ENCODE measurements around the gene SV2B. TPM values are rescaled to one million over a fixed set of nuclear protein-coding genes. Genes with fewer than 3 reads are reported as not detected.

The SV2B gene
- total RNA-seq, 1 experiment from 2014 or later, result not detected

DNA sequence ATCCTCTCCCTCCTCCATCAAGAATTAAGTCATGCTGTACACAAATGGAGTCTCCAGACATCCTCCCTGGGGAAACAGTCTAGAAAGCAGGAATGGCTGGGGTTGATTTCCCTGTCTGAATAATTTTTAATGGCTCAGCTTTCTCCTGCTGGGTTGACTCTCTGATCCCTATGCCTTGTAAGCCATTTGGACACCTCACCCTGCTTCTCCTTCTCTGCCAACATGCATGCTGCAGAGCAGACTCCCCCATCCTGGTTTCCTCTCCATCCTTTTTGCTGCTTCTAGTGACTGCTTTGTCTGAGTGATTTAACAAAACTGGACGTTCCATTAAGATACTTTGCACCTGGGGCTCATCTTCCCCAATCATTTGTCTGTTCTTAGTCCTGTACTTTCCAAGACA lies 22.2 kb downstream of the SV2B start:
- H3K79me2 ChIP-seq (ENCODE audit: low read depth), result no peaks in the 10 kb centered on the region
- CTCF ChIA-PET, result no interaction called here
- TF ChIP-seq, protein P1, sequence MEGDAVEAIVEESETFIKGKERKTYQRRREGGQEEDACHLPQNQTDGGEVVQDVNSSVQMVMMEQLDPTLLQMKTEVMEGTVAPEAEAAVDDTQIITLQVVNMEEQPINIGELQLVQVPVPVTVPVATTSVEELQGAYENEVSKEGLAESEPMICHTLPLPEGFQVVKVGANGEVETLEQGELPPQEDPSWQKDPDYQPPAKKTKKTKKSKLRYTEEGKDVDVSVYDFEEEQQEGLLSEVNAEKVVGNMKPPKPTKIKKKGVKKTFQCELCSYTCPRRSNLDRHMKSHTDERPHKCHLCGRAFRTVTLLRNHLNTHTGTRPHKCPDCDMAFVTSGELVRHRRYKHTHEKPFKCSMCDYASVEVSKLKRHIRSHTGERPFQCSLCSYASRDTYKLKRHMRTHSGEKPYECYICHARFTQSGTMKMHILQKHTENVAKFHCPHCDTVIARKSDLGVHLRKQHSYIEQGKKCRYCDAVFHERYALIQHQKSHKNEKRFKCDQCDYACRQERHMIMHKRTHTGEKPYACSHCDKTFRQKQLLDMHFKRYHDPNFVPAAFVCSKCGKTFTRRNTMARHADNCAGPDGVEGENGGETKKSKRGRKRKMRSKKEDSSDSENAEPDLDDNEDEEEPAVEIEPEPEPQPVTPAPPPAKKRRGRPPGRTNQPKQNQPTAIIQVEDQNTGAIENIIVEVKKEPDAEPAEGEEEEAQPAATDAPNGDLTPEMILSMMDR (conservative IDR thresholded peaks at IDR 0.05), result no peak
- TF ChIP-seq EZH2 (IDR thresholded peaks at IDR 0.05; ENCODE audit: low read depth), result no peak
- no peaks in the 10 kb centered on the region for H3K9me2 ChIP-seq (ENCODE audit: insufficient read depth)
- POLR2A ChIA-PET (ENCODE audit: unreplicated experiment), result no interaction called here
- intact Hi-C loops (cut with micrococcal nuclease; ENCODE audit: unreplicated experiment), result no loop called here
- no peaks in the 10 kb centered on the region for H3K9me3 ChIP-seq (ENCODE audit: insufficient read depth, low read depth)
- H3K36me3 ChIP-seq (ENCODE audit: low read depth), result no peaks in the 10 kb centered on the region
- H3K27ac ChIP-seq, result no peak overlapping the region
- no peak overlapping the region for H3K4me2 ChIP-seq
- H3K27me3 ChIP-seq (ENCODE audit: insufficient read depth, low read depth), result peaks cover 87% of the 10 kb centered on the region
- no peaks in the 10 kb centered on the region for H3K4me1 ChIP-seq (replicated peaks; ENCODE audit: insufficient read depth)
- no peak overlapping the region for H3K4me3 ChIP-seq
- H3F3A ChIP-seq (ENCODE audit: insufficient read depth, low read depth), result no peaks in the 10 kb centered on the region
- no peak for DNase-seq
- no peak overlapping the region for H2AFZ ChIP-seq
- H4K20me1 ChIP-seq (ENCODE audit: insufficient read depth), result no peaks in the 10 kb centered on the region
- no TSS peak for BruUV-seq (replicated peaks)

DNA sequence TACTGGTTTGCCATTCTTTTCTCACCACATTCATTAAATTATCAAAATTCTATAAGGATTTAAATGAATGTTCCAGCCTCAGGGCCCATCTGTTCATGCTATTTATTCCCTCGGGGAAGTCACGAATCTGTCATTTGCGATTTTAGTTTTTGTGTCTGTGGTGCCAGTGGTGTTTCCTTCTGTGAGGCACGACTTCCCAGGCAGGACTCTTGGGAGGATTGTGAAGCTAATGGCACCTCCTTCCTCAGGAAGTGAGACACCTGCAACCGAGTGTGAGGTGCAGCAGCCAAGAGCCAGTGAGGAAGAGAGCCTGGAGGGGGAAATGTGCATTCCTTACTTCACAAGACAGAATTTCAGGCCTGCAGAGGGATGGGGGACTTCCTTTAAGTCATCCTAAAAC lies 24.1 kb downstream of the SV2B start:
- H4K20me1 ChIP-seq (ENCODE audit: insufficient read depth), result no peaks in the 10 kb centered on the region
- no TSS peak for BruUV-seq (replicated peaks)
- no peaks in the 10 kb centered on the region for H3F3A ChIP-seq (ENCODE audit: insufficient read depth, low read depth)
- peaks cover 91% of the 10 kb centered on the region for H3K27me3 ChIP-seq (ENCODE audit: insufficient read depth, low read depth)
- ChIA-PET CTCF (no interaction called here), POLR2A (ENCODE audit: unreplicated experiment) (no interaction called here)
- no peaks in the 10 kb centered on the region for H3K9me2 ChIP-seq (ENCODE audit: insufficient read depth)
- DNase-seq, result no peak
- no peaks in the 10 kb centered on the region for H3K79me2 ChIP-seq (ENCODE audit: low read depth)
- no peak for TF ChIP-seq EZH2 (IDR thresholded peaks at IDR 0.05; ENCODE audit: low read depth)
- TF ChIP-seq, protein P1 (conservative IDR thresholded peaks at IDR 0.05), result no peak
- H2AFZ ChIP-seq, result no peak overlapping the region
- no peak overlapping the region for H3K27ac ChIP-seq
- H3K36me3 ChIP-seq (ENCODE audit: low read depth), result no peaks in the 10 kb centered on the region
- H3K9me3 ChIP-seq (ENCODE audit: insufficient read depth, low read depth), result no peaks in the 10 kb centered on the region
- intact Hi-C loops (cut with micrococcal nuclease; ENCODE audit: unreplicated experiment), result no loop called here
- H3K4me3 ChIP-seq, result no peak overlapping the region
- no peaks in the 10 kb centered on the region for H3K4me1 ChIP-seq (replicated peaks; ENCODE audit: insufficient read depth)
- no peak overlapping the region for H3K4me2 ChIP-seq

DNA sequence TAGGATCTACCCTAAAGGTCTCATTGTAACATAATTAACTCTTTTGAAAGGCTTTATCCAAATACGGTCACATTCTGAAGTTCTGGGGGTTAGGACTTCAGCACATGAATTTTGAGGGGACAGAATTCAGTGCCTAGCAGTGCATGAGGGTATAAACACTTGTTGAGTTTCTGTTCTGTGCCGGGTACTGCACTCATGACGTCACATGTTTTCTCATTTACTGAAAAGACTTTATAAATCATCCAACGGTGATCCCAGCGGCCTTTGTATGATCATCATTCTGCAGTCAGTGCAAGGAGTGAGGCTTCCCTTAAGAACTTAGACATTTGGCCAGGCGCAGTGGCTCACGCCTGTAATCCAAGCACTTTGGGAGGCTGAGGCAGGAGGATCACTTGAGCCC lies 25.1 kb downstream of the SV2B start:
- no peaks in the 10 kb centered on the region for H3K4me1 ChIP-seq (replicated peaks; ENCODE audit: insufficient read depth)
- ChIA-PET CTCF (no interaction called here), POLR2A (ENCODE audit: unreplicated experiment) (no interaction called here)
- peaks cover 91% of the 10 kb centered on the region for H3K27me3 ChIP-seq (ENCODE audit: insufficient read depth, low read depth)
- intact Hi-C loops (cut with micrococcal nuclease; ENCODE audit: unreplicated experiment), result no loop called here
- H4K20me1 ChIP-seq (ENCODE audit: insufficient read depth), result no peaks in the 10 kb centered on the region
- no peak overlapping the region for H3K27ac ChIP-seq
- no peak for TF ChIP-seq EZH2 (IDR thresholded peaks at IDR 0.05; ENCODE audit: low read depth)
- TF ChIP-seq, protein P1 (conservative IDR thresholded peaks at IDR 0.05), result no peak
- no peak overlapping the region for H3K4me2 ChIP-seq
- H3F3A ChIP-seq (ENCODE audit: insufficient read depth, low read depth), result no peaks in the 10 kb centered on the region
- H2AFZ ChIP-seq, result no peak overlapping the region
- H3K4me3 ChIP-seq, result no peak overlapping the region
- no peaks in the 10 kb centered on the region for H3K9me2 ChIP-seq (ENCODE audit: insufficient read depth)
- H3K79me2 ChIP-seq (ENCODE audit: low read depth), result no peaks in the 10 kb centered on the region
- DNase-seq, result no peak
- no peaks in the 10 kb centered on the region for H3K36me3 ChIP-seq (ENCODE audit: low read depth)
- no peaks in the 10 kb centered on the region for H3K9me3 ChIP-seq (ENCODE audit: insufficient read depth, low read depth)
- BruUV-seq (replicated peaks), result no TSS peak
